Caco-2 (cell line): ENCODE measurements around the gene CUL3. TPM values are rescaled to one million over a fixed set of nuclear protein-coding genes. Genes with fewer than 3 reads are reported as not detected.

Source experiments
- BruUV-seq: library from RNA; stranded (reverse); fragments of 400-500 nt; replicated peaks from 2 replicates; lab custom pipeline; 2021; lab: Mats Ljungman, UMichigan
- CTCF ChIA-PET: fragments of 300-600 bp; sonication (Branson Sonifier 250); formaldehyde crosslinking; loops from one replicate; lab custom pipeline; 2022; ENCODE audit warnings: antibody characterized with exemption; lab: Charles Lee
- POLR2A ChIA-PET: fragments of 300-600 bp; sonication (Branson Sonifier 250); formaldehyde crosslinking; loops from one replicate; lab custom pipeline; 2022; ENCODE audit warnings: antibody characterized with exemption; lab: Charles Lee
- DNase-seq, 2 experiments: peaks; one replicate each; pipeline versions ENCODE4 v3.0.0 to v3.0.0-alpha.2; 2020 to 2022
- H3K27me3 ChIP-seq: replicated peaks from 2 replicates; pipeline ENCODE4 v1.6.0; 2011; ENCODE audit warnings: low read length; ENCODE audit not compliant: control insufficient read depth, insufficient read depth
- H3K36me3 ChIP-seq: 2 replicates; pipeline ENCODE4 v1.5.1; 2011; ENCODE audit warnings: low read length; ENCODE audit not compliant: control insufficient read depth, insufficient read depth
- H3K4me1 ChIP-seq: fragments of 250-450 bp; sonication (Bioruptor Pico); 2 replicates; pipeline ENCODE4 v1.5.1; 2020; ENCODE audit warnings: mild to moderate bottlenecking
- H3K4me3 ChIP-seq: 2 replicates; pipeline ENCODE4 v1.5.1; 2011; ENCODE audit warnings: low read depth, mild to moderate bottlenecking, control low read depth, low read length
- H3K9me3 ChIP-seq: fragments of 250-450 bp; sonication (Bioruptor Pico); 2 replicates; pipeline ENCODE4 v1.5.1; 2020; ENCODE audit warnings: mild to moderate bottlenecking, moderate library complexity
- H3K27ac Mint-ChIP-seq: one replicate; pipeline ENCODE4 v1.8.0; 2022; ENCODE audit warnings: mixed read lengths; ENCODE audit not compliant: unreplicated experiment
- H3K27me3 Mint-ChIP-seq: one replicate; pipeline ENCODE4 v1.8.0; 2022; ENCODE audit warnings: mixed read lengths; ENCODE audit not compliant: insufficient read depth, unreplicated experiment
- H3K36me3 Mint-ChIP-seq: one replicate; pipeline ENCODE4 v1.8.0; 2022; ENCODE audit warnings: mild to moderate bottlenecking, mixed read lengths; ENCODE audit not compliant: insufficient read depth, unreplicated experiment
- H3K4me1 Mint-ChIP-seq: one replicate; pipeline ENCODE4 v1.8.0; 2022; ENCODE audit warnings: low read depth, mixed read lengths; ENCODE audit not compliant: unreplicated experiment
- H3K4me3 Mint-ChIP-seq: one replicate; pipeline ENCODE4 v1.8.0; 2022; ENCODE audit warnings: mild to moderate bottlenecking, moderate library complexity, mixed read lengths; ENCODE audit not compliant: unreplicated experiment
- H3K9me3 Mint-ChIP-seq: one replicate; pipeline ENCODE4 v1.8.0; 2022; ENCODE audit warnings: mixed read lengths; ENCODE audit not compliant: unreplicated experiment
- CTCF ChIP-seq, 2 experiments: fragments of 200-600 bp in 1 of 2; IDR thresholded peaks; 1 replicate in 1 of 2; 2 replicates in 1 of 2; pipeline versions ENCODE4 v1.5.1 to v1.8.0; 2011 to 2022; ENCODE audit warnings: antibody characterized with exemption in 1 of 2, control low read depth in 1 of 2, inconsistent platforms in 1 of 2, low read depth in 1 of 2, low read length in 1 of 2, mild to moderate bottlenecking in 1 of 2, moderate library complexity in 1 of 2; ENCODE audit not compliant: insufficient read depth in 1 of 2, severe bottlenecking in 1 of 2, unreplicated experiment in 1 of 2
- intact Hi-C: fragments of 100-400 bp; cut with micrococcal nuclease; formaldehyde crosslinking; loops from one replicate; pipeline ENCODE4 v1.10.0; 2022; ENCODE audit not compliant: unreplicated experiment
- total RNA-seq: library from RNA; stranded (reverse); gene quantifications from 2 replicates; pipeline ENCODE4 v1.2.3, GENCODE V29; 2022

CUL3 gene
- total RNA-seq, 1 experiment from 2014 or later = 66.3 TPM

GRCh38 chr2:224432003-224432579 lies 153.1 kb downstream of the CUL3 start:
- no peak overlapping the region for H3K27ac Mint-ChIP-seq
- no peaks in the 10 kb centered on the region for H3K27me3 Mint-ChIP-seq
- POLR2A ChIA-PET = no interaction called here

GRCh38 chr2:224429441-224429810 lies 155.7 kb downstream of the CUL3 start:
- no peak overlapping the region for H3K27ac Mint-ChIP-seq
- H3K4me3 Mint-ChIP-seq = no peak overlapping the region
- no peak for TF ChIP-seq CTCF (IDR thresholded peaks at IDR 0.05; ENCODE audit: insufficient read depth in 1 of 2, low read depth in 1 of 2, low read length in 1 of 2, severe bottlenecking in 1 of 2, unreplicated experiment in 1 of 2)
- Histone ChIP-seq H3K36me3 (no peaks in the 10 kb centered on the region), H3K4me3 (no peak overlapping the region), H3K4me1 (peaks cover 9% of the 10 kb centered on the region), H3K9me3 (0 out of 2 replicates have a peak, but pooled peaks cover 4% of the 10 kb centered on the region), H3K27me3 (no peaks in the 10 kb centered on the region)
- no peaks in the 10 kb centered on the region for H3K36me3 Mint-ChIP-seq
- no peaks in the 10 kb centered on the region for H3K4me1 Mint-ChIP-seq
- ChIA-PET POLR2A (no interaction called here), CTCF (no interaction called here)
- DNase-seq = no peak
- intact Hi-C loops = no loop called here
- H3K27me3 Mint-ChIP-seq = no peaks in the 10 kb centered on the region
- peaks cover 18% of the 10 kb centered on the region for H3K9me3 Mint-ChIP-seq
- BruUV-seq = no TSS peak

More at GRCh38 chr2:224432003-224432579, 153.1 kb downstream of the CUL3 start:
- no peaks in the 10 kb centered on the region for H3K27me3 ChIP-seq
- no TSS peak for BruUV-seq
- peaks cover 12% of the 10 kb centered on the region for H3K4me1 ChIP-seq
- no peak overlapping the region for H3K4me3 ChIP-seq
- intact Hi-C loops = no loop called here
- Mint-ChIP-seq H3K9me3 (peaks cover 18% of the 10 kb centered on the region), H3K4me3 (no peak overlapping the region), H3K36me3 (no peaks in the 10 kb centered on the region), H3K4me1 (no peaks in the 10 kb centered on the region)
- no peaks in the 10 kb centered on the region for H3K36me3 ChIP-seq
- H3K9me3 ChIP-seq = 0 out of 2 replicates have a peak, but pooled peaks cover 4% of the 10 kb centered on the region
- no peak for DNase-seq
- TF ChIP-seq CTCF (IDR thresholded peaks at IDR 0.05; ENCODE audit: insufficient read depth in 1 of 2, low read depth in 1 of 2, low read length in 1 of 2, severe bottlenecking in 1 of 2, unreplicated experiment in 1 of 2) = no peak
- CTCF ChIA-PET = no interaction called here

- intact Hi-C loops = no loop called here
- no peaks in the 10 kb centered on the region for H3K4me1 Mint-ChIP-seq
- peaks cover under 1% of the 10 kb centered on the region for H3K27me3 Mint-ChIP-seq
- H3K36me3 Mint-ChIP-seq = no peaks in the 10 kb centered on the region
- no peaks in the 10 kb centered on the region for H3K36me3 ChIP-seq
- no TSS peak for BruUV-seq
- H3K27me3 ChIP-seq = no peaks in the 10 kb centered on the region
- POLR2A ChIA-PET = no interaction called here
- CTCF ChIA-PET = no interaction called here
- H3K27ac Mint-ChIP-seq = no peak overlapping the region
- H3K4me3 ChIP-seq = no peak overlapping the region
- H3K9me3 Mint-ChIP-seq = peaks cover 18% of the 10 kb centered on the region
- H3K4me1 ChIP-seq = peaks cover 4% of the 10 kb centered on the region
- no peak overlapping the region for H3K4me3 Mint-ChIP-seq
- no peak for DNase-seq
- no peak for TF ChIP-seq CTCF (IDR thresholded peaks at IDR 0.05; ENCODE audit: insufficient read depth in 1 of 2, low read depth in 1 of 2, low read length in 1 of 2, severe bottlenecking in 1 of 2, unreplicated experiment in 1 of 2)
- H3K9me3 ChIP-seq = 0 out of 2 replicates have a peak, but pooled peaks cover 4% of the 10 kb centered on the region
Measured at GRCh38 chr2:224428787-224429440, 156.2 kb downstream of the CUL3 start.
